ENCODE results near the gene PCBP4. TPM values are rescaled to one million over a fixed set of nuclear protein-coding genes. Genes with fewer than 3 reads are reported as not detected.

Gene PCBP4
- total RNA-seq, 1 donor from 2014 or later: 145 TPM

GRCh38 chr3:51945926-51946705 is 21.1 kb downstream of the PCBP4 start:
- no peak for DNase-seq (ENCODE audit: low spot score)
- intact Hi-C loops (cut with DNase I): no loop called here

GRCh38 chr3:51945031-51945840 is 22.0 kb downstream of the PCBP4 start:
- no peak for ATAC-seq
- intact Hi-C loops (cut with DNase I): no loop called here
- DNase-seq (ENCODE audit: low spot score): no peak

More at GRCh38 chr3:51945926-51946705, 21.1 kb downstream of the PCBP4 start:
- ATAC-seq: no peak

GRCh38 chr3:51944451-51945021 is 22.7 kb downstream of the PCBP4 start:
- ATAC-seq (no peak), DNase-seq (ENCODE audit: low spot score) (no peak)
- intact Hi-C loops (cut with DNase I): no loop called here

- DNase-seq (ENCODE audit: low spot score): peak; percentile 68
- ATAC-seq: no peak
- intact Hi-C loops (cut with DNase I): no loop called here
These were observed 23.5 kb downstream of the PCBP4 start for GRCh38 chr3:51943451-51944391.

GRCh38 chr3:51942603-51943450 is 24.4 kb downstream of the PCBP4 start:
- peak; percentile 73 for DNase-seq (ENCODE audit: low spot score)
- intact Hi-C loops (cut with DNase I): no loop called here
- peak; percentile 14 for ATAC-seq

GRCh38 chr3:51941798-51942602 is 25.3 kb downstream of the PCBP4 start, which contains the start of the genes PARP3 and RRP9:
TSS of gene PARP3 (plus strand) at chr3:51942363. CDS start at chr3:51943356, 993 bp downstream.
TSS of gene RRP9 (minus strand) at chr3:51941904. CDS start at chr3:51941867, 37 bp downstream.
- intact Hi-C loops (cut with DNase I): no loop called here
- ATAC-seq (peak; percentile 97), DNase-seq (ENCODE audit: low spot score) (peak; percentile 100)

GRCh38 chr3:51941463-51941797 is 25.8 kb downstream of the PCBP4 start:
- no peak for ATAC-seq
- DNase-seq (ENCODE audit: low spot score): no peak
- intact Hi-C loops (cut with DNase I): no loop called here

GRCh38 chr3:51940648-51941462 is 26.4 kb downstream of the PCBP4 start:
- DNase-seq (ENCODE audit: low spot score): peak; percentile 41
- ATAC-seq: no peak
- intact Hi-C loops (cut with DNase I): no loop called here

GRCh38 chr3:51938780-51939425 is 28.4 kb downstream of the PCBP4 start:
- DNase-seq (ENCODE audit: low spot score) (peak; percentile 58), ATAC-seq (no peak)
- intact Hi-C loops (cut with DNase I): no loop called here

- ATAC-seq: no peak
- intact Hi-C loops (cut with DNase I): no loop called here
- no peak for DNase-seq (ENCODE audit: low spot score)
These were observed 29.4 kb downstream of the PCBP4 start for GRCh38 chr3:51937611-51938450.

- ATAC-seq (no peak), DNase-seq (ENCODE audit: low spot score) (peak; percentile 43)
- intact Hi-C loops (cut with DNase I): no loop called here
These were observed 30.2 kb downstream of the PCBP4 start for GRCh38 chr3:51937014-51937413.

- DNase-seq (ENCODE audit: low spot score) (peak; percentile 46), ATAC-seq (no peak)
- intact Hi-C loops (cut with DNase I): no loop called here
These were observed 31.1 kb downstream of the PCBP4 start for GRCh38 chr3:51935886-51936755.

GRCh38 chr3:51934991-51935885 is 32.0 kb downstream of the PCBP4 start:
- ATAC-seq (no peak), DNase-seq (ENCODE audit: low spot score) (peak; percentile 55)
- intact Hi-C loops (cut with DNase I): no loop called here
